HepG2 (cell line): ENCODE data around the gene HYOU1. TPM values are rescaled to one million over a fixed set of nuclear protein-coding genes. Genes with fewer than 3 reads are reported as not detected.

Experiments used
- ARNT ChIP-seq: fragments of 450-650 bp; IDR thresholded peaks from 2 replicates; pipeline ENCODE4 v1.6.1; 2017
- BRCA1 ChIP-seq: sonication (generic); formaldehyde crosslinking; IDR thresholded peaks from 2 replicates; pipeline ENCODE4 v1.4.0; 2020; ENCODE audit warnings: missing genetic modification reagents
- DMAP1 ChIP-seq: IDR thresholded peaks from 2 replicates; pipeline ENCODE4 v1.6.1; 2016
- ELF4 ChIP-seq: sonication (generic); formaldehyde crosslinking; IDR thresholded peaks from 2 replicates; pipeline ENCODE4 v1.5.0; 2020; ENCODE audit warnings: missing genetic modification reagents, mild to moderate bottlenecking, moderate library complexity, borderline replicate concordance
- PAWR ChIP-seq: sonication (generic); formaldehyde crosslinking; IDR thresholded peaks from 2 replicates; pipeline ENCODE4 v1.4.0; 2020; ENCODE audit warnings: missing genetic modification reagents, mild to moderate bottlenecking, borderline replicate concordance
- RBFOX2 ChIP-seq: fragments of 200-400 bp; formaldehyde crosslinking; IDR thresholded peaks from 2 replicates; pipeline ENCODE4 v1.6.1; 2017; ENCODE audit warnings: low read depth, mild to moderate bottlenecking, low read length
- SMARCE1 ChIP-seq: fragments of 450-650 bp; IDR thresholded peaks from 2 replicates; pipeline ENCODE4 v1.6.1; 2017; ENCODE audit warnings: borderline replicate concordance
- SNRNP70 ChIP-seq: fragments of 200-400 bp; formaldehyde crosslinking; IDR thresholded peaks from 2 replicates; pipeline ENCODE4 v1.6.1; 2017; ENCODE audit warnings: mild to moderate bottlenecking, low read depth, low read length, moderate library complexity
- YY1 ChIP-seq: IDR thresholded peaks from 2 replicates; pipeline ENCODE4 v1.6.1; 2011; ENCODE audit warnings: low read length, low read depth, moderate library complexity, mild to moderate bottlenecking; ENCODE audit not compliant: insufficient read depth, insufficient replicate concordance
- ZBTB37 ChIP-seq: sonication (generic); formaldehyde crosslinking; IDR thresholded peaks from 2 replicates; pipeline ENCODE4 v1.4.0; 2020; ENCODE audit warnings: mild to moderate bottlenecking, missing genetic modification reagents
- ZBTB42 ChIP-seq: sonication (generic); formaldehyde crosslinking; IDR thresholded peaks from 2 replicates; pipeline ENCODE4 v1.5.0; 2020; ENCODE audit warnings: mild to moderate bottlenecking, missing genetic modification reagents
- ZNF292 ChIP-seq: sonication (generic); formaldehyde crosslinking; IDR thresholded peaks from 2 replicates; pipeline ENCODE4 v1.8.1; 2022; ENCODE audit warnings: mild to moderate bottlenecking, low read depth, missing genetic modification reagents, borderline replicate concordance
- ZNF362 ChIP-seq: sonication (generic); formaldehyde crosslinking; IDR thresholded peaks from 2 replicates; pipeline ENCODE4 v1.4.0; 2020; ENCODE audit warnings: missing genetic modification reagents, mild to moderate bottlenecking, borderline replicate concordance
- ZNF512B ChIP-seq: sonication (generic); formaldehyde crosslinking; IDR thresholded peaks from 2 replicates; pipeline ENCODE4 v1.5.1; 2020; ENCODE audit warnings: missing genetic modification reagents, mild to moderate bottlenecking, borderline replicate concordance
- polyA plus RNA-seq, 8 experiments: library from polyadenylated mRNA; depleted of rRNA in 3 of 8; stranded (reverse) in 7 of 8; unstranded in 1 of 8; fragments of >200 nt; fragmentation: Illumina TruSeq in 4 of 8; extraction: Trizol in 4 of 8; gene quantifications; 2 replicates each; pipeline versions ENCODE4 v1.2.1 to v1.2.3, GENCODE V29; 2011 to 2016; ENCODE audit warnings: low read depth in 4 of 8, missing spikeins in 1 of 8, mixed read lengths in 1 of 8; ENCODE audit not compliant: insufficient read depth in 1 of 8
- total RNA-seq, 5 experiments: library from RNA; depleted of rRNA; stranded (reverse); fragments of >200 nt; fragmentation: Illumina TruSeq; extraction: Trizol; gene quantifications; 2 replicates each; pipeline ENCODE4 v1.2.3, GENCODE V29; 2016; ENCODE audit warnings: low read depth in 1 of 5
- TF ChIP-seq, protein P1 (sequence below): sonication (generic); formaldehyde crosslinking; IDR thresholded peaks from 2 replicates; pipeline ENCODE4 v1.5.1; 2020; ENCODE audit warnings: mild to moderate bottlenecking, missing genetic modification reagents, moderate library complexity
- TF ChIP-seq, protein P2 (sequence below): sonication (generic); formaldehyde crosslinking; IDR thresholded peaks from 2 replicates; pipeline ENCODE4 v1.4.0; 2020; ENCODE audit warnings: mild to moderate bottlenecking, missing genetic modification reagents

Gene HYOU1
- total and polyA plus RNA-seq, 2 of the 13 experiments (the other 11 are each of a cell fraction or from before 2014, with no cell fraction given), result 127 to 155 TPM

DNA sequence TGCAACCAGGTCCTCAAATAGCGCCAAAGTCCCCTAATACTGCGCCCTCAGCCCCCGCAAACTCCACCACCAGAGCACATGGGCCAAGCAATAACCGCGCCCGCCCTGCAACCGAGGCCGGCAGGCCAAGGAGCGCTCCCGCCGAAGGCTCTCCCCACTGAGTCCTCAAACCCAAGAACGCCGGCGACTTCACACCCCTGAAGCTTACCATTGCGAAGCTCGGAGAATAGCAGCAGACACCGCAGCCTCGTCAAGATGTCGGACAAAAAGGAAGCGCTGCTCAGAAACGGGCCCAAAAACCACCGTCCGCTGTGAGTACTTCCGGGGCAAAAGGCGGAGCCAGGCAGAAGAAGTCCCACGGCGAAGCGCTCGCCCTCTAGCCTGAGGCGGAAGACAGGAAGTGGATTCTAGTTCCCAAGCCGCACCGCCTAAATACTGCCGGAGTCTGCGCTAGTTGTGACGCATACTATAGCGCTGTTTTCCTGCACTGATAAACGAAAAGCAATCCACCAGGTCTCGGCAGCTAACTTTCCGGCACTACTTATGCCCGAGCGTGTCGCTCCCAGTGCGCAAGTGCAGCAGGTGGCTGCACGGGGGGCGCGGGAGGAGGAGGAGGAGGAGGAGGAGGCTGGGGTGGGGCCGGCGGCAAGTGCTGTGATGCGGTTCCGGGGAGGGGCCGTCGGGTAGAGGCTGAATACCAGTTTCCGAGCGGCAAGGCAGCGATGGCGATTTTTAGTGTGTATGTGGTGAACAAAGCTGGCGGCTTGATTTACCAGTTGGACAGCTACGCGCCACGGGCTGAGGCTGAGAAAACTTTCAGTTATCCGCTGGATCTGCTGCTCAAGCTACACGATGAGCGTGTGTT, 38.7 kb downstream of the HYOU1 start, which contains the start of the genes RPS25 and TRAPPC4 (continued):
- TF ChIP-seq, protein P1, sequence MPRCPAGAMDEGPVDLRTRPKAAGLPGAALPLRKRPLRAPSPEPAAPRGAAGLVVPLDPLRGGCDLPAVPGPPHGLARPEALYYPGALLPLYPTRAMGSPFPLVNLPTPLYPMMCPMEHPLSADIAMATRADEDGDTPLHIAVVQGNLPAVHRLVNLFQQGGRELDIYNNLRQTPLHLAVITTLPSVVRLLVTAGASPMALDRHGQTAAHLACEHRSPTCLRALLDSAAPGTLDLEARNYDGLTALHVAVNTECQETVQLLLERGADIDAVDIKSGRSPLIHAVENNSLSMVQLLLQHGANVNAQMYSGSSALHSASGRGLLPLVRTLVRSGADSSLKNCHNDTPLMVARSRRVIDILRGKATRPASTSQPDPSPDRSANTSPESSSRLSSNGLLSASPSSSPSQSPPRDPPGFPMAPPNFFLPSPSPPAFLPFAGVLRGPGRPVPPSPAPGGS, result peak; percentile 70
- TF ChIP-seq, protein P2, sequence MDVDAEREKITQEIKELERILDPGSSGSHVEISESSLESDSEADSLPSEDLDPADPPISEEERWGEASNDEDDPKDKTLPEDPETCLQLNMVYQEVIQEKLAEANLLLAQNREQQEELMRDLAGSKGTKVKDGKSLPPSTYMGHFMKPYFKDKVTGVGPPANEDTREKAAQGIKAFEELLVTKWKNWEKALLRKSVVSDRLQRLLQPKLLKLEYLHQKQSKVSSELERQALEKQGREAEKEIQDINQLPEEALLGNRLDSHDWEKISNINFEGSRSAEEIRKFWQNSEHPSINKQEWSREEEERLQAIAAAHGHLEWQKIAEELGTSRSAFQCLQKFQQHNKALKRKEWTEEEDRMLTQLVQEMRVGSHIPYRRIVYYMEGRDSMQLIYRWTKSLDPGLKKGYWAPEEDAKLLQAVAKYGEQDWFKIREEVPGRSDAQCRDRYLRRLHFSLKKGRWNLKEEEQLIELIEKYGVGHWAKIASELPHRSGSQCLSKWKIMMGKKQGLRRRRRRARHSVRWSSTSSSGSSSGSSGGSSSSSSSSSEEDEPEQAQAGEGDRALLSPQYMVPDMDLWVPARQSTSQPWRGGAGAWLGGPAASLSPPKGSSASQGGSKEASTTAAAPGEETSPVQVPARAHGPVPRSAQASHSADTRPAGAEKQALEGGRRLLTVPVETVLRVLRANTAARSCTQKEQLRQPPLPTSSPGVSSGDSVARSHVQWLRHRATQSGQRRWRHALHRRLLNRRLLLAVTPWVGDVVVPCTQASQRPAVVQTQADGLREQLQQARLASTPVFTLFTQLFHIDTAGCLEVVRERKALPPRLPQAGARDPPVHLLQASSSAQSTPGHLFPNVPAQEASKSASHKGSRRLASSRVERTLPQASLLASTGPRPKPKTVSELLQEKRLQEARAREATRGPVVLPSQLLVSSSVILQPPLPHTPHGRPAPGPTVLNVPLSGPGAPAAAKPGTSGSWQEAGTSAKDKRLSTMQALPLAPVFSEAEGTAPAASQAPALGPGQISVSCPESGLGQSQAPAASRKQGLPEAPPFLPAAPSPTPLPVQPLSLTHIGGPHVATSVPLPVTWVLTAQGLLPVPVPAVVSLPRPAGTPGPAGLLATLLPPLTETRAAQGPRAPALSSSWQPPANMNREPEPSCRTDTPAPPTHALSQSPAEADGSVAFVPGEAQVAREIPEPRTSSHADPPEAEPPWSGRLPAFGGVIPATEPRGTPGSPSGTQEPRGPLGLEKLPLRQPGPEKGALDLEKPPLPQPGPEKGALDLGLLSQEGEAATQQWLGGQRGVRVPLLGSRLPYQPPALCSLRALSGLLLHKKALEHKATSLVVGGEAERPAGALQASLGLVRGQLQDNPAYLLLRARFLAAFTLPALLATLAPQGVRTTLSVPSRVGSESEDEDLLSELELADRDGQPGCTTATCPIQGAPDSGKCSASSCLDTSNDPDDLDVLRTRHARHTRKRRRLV (CRISPR knock-in tag), result peak; percentile 75; the same call in 1 of the 2 replicates
- TF ChIP-seq SNRNP70 (no peak), RBFOX2 (peak; percentile 71), YY1 (peak; percentile 91), ZBTB37 (CRISPR knock-in tag) (peak; percentile 63; the same call in 1 of the 2 replicates), ARNT (no peak), PAWR (CRISPR knock-in tag) (no peak), ZNF362 (CRISPR knock-in tag) (no peak; the same call in 1 of the 2 replicates), DMAP1 (CRISPR knock-in tag) (peak; percentile 96), ZNF292 (CRISPR knock-in tag) (no peak), SMARCE1 (no peak), BRCA1 (CRISPR knock-in tag) (no peak), ZBTB42 (CRISPR knock-in tag) (no peak), ELF4 (CRISPR knock-in tag) (peak; percentile 92), ZNF512B (CRISPR knock-in tag) (no peak)
